Erythroblast (primary cell): Measurements from ENCODE around the gene RBM4.

Source experiments
- DNase-seq, 2 experiments: peaks; one replicate each; lab custom pipeline; 2025; lab: John Stamatoyannopoulos, UW
- GATA1 ChIP-seq: IDR thresholded peaks from 2 replicates; pipeline ENCODE4 v1.6.1; 2011; ENCODE audit warnings: low read depth, mild to moderate bottlenecking, control low read depth, low read length, moderate library complexity
- POLR2A ChIP-seq: IDR thresholded peaks from 2 replicates; pipeline ENCODE4 v1.6.1; 2011; ENCODE audit warnings: mild to moderate bottlenecking, low read length

Gene RBM4

DNA sequence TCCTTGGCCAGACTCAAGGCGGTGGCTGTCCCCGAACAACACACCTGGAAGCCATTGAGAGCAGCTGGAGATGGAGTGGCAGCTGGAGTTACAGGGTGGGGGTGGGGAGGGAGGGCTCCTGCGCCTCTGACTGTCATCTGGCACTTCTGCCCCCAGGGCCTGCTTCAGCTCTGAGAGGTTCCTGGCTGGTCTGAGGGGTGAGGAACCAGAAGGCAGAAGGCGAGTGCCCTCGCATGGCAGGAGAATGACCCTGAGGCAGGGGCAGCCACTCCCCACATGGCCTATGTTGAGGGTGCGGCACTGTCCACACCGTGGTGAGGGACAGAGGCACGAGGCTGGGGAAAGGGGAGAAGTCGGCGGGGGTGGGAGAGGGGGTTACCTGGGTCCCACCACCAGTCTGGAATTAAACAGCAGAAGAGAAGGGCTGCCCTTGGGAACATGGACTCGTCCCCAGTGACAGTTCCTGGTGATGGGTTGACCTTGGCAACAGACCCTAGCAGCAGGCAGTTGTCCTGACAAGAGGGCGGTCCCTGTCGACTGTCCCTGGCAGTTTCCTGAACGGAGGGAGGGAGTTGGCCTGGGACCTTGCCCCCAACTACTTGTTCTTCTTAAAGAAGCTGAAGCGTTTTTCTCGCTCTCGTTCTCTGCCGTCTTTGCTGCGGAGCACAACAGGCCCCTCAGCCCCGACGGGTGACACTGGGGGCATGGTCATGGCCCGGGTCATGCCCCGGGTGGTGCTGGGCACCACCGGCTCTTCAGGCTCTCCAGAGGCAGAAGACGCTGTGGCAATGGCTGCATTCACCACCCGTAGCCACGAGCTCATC lies 47.0 kb downstream of the RBM4 start:
- no peak for TF ChIP-seq GATA1
- TF ChIP-seq POLR2A: no peak
- no peak for DNase-seq

DNA sequence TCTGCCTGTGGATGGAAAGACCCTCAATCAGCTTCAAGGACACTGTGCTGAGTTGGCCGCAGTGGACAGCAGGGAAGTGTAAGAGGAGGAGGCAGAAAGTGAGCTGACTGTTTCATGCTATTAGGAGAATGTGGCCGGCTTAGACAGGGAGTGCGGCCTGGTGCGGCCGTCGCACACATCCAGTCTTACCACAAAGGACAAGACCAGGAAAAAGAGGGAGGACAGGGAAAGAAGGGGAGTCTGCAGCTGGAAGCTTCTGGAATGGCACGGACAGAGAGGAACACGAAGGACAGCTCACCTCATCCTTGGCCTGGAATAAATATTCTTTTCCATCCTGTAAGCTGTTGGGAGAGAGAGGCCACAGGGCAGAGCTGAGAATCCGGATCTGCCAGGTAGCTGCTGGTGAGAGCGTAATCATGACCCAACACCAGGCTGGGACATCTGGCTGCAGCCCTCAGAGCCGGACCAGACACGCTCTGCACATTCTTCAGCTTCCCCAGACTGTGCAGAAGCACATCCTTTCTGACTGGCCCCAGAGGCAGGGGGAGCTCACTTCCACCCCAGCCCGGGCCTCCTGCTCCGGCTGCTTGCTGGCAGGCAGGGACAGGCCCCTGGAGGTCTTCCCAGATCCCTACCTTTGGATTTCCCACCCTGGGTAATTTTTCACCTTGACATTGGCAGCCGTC lies 47.7 kb downstream of the RBM4 start:
- no peak for TF ChIP-seq GATA1
- no peak for TF ChIP-seq POLR2A
- no peak for DNase-seq

GRCh38 chr11:66686801-66687750 lies 48.6 kb downstream of the RBM4 start:
- DNase-seq: no peak
- TF ChIP-seq POLR2A: no peak

DNA sequence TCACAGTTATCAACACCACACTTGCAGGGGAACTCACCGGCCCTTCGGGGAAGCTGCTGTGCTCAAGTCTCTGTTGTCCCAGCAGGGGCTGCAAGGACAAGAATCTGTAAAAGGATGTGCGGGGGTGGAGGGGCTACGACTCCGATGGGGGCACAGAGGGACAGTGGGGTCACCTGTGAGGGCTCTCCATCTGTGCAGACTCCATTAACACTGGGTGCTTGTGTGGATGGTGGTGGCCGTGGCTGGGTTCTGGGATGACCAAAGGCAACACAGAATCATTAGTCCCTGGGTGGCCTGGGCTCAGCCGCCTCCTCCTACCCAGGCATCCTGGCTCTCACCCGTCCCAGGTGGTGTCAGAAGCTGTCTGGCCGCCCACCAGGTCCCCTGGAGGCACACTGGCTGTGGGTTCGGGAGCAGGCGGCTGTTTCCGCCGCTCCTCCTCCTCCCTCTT lies 49.4 kb downstream of the RBM4 start:
- DNase-seq: no peak
- TF ChIP-seq POLR2A (no peak), GATA1 (no peak)

- no peak for DNase-seq
- TF ChIP-seq GATA1 (no peak), POLR2A (no peak)
Measured at GRCh38 chr11:66688561-66689534, 50.3 kb downstream of the RBM4 start.

GRCh38 chr11:66689661-66690590 lies 51.4 kb downstream of the RBM4 start:
- DNase-seq: no peak
- TF ChIP-seq POLR2A (no peak), GATA1 (no peak)

GRCh38 chr11:66691311-66691980 lies 52.9 kb downstream of the RBM4 start:
- TF ChIP-seq GATA1: no peak
- TF ChIP-seq POLR2A: no peak
- DNase-seq: no peak

GRCh38 chr11:66692446-66692845 lies 53.9 kb downstream of the RBM4 start:
- no peak for TF ChIP-seq POLR2A
- no peak for TF ChIP-seq GATA1
- DNase-seq: no peak

DNA sequence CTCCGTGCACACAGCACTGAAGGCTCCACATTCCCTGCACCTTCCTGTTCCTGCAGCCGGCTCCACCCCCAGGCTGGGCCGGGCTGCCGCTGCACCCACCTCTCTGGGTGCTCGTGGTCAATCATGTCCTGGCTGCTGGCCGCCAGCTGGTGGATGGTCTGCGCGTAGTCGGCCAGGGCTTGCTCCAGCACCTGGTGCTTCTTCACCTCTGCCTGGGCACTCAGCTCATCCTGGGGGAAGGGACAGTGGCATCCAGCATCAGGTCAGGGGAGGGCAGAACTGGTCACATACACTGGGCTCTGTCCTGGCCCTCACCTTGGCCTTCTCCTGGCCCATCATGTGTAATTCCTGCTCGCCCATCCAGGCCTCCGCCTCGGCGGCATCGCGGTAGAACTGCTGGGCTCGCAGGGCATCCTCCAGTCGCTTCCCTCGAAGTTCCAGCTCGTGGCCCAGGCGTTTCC lies 54.4 kb downstream of the RBM4 start:
- TF ChIP-seq POLR2A (no peak), GATA1 (no peak)
- DNase-seq: no peak

- DNase-seq: no peak
- TF ChIP-seq POLR2A (no peak), GATA1 (no peak)
Measured at GRCh38 chr11:66693356-66694055, 55.0 kb downstream of the RBM4 start.

- TF ChIP-seq POLR2A: no peak
- TF ChIP-seq GATA1: no peak
- no peak for DNase-seq
Measured at GRCh38 chr11:66694056-66694410, 55.5 kb downstream of the RBM4 start.
